ENCODE results near the gene GAB4.

Gene GAB4

DNA sequence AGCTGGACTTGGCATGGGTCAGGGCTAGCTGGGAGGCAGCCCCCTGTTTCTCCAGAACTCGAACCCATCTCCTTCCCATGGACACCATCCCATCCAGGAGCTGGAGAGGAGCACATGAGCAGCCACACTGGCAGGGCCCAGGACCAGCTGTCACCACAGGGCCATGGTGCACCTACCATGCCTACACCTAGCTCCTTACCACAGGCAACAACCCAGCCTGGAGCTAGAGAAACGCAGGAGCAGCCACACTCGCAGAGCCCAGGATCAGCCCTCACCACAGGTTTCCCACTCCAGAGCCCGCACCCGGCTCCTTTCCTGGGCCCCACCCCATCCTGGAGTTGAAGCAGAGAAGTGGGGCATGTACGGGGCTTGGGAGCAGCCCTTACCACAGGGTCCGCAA is 50.2 kb downstream of the GAB4 start:
- H3K36me3 ChIP-seq (replicated peaks): no peaks in the 10 kb centered on the region
- no peak for DNase-seq
- in situ Hi-C loops (cut with HindIII; ENCODE audit: low pct_ligation_motif_present, low sequenced_read_pairs): no loop called here
- H3K27ac ChIP-seq: no peak overlapping the region
- no peaks in the 10 kb centered on the region for H3K27me3 ChIP-seq (replicated peaks)
- no peak overlapping the region for H3K4me3 ChIP-seq (ENCODE audit: low read depth, low read length)
- TF ChIP-seq, protein P1, sequence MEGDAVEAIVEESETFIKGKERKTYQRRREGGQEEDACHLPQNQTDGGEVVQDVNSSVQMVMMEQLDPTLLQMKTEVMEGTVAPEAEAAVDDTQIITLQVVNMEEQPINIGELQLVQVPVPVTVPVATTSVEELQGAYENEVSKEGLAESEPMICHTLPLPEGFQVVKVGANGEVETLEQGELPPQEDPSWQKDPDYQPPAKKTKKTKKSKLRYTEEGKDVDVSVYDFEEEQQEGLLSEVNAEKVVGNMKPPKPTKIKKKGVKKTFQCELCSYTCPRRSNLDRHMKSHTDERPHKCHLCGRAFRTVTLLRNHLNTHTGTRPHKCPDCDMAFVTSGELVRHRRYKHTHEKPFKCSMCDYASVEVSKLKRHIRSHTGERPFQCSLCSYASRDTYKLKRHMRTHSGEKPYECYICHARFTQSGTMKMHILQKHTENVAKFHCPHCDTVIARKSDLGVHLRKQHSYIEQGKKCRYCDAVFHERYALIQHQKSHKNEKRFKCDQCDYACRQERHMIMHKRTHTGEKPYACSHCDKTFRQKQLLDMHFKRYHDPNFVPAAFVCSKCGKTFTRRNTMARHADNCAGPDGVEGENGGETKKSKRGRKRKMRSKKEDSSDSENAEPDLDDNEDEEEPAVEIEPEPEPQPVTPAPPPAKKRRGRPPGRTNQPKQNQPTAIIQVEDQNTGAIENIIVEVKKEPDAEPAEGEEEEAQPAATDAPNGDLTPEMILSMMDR (IDR thresholded peaks at IDR 0.05; ENCODE audit: low read depth, low read length, missing control alignments): no peak

DNA sequence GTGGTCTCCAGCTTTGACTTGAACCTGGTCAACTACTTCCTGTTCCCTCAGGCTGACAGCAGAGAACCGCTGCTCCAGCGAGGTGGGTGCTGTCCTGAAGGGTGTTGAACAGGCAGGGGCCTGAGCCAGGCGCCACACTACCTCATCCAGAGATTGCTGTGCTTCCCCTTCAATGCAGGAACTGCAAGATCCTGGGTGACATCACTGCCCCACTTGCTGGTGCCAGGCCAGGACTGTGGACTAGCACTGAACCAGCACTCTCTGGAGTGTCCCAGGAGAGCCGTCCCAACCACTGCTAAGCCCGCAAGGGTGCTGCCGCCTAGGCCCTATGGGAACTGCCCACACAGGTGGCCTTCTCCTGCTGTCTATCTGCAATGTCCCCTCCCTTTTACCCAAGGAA is 51.7 kb downstream of the GAB4 start:
- Histone ChIP-seq H3K27me3 (replicated peaks) (no peaks in the 10 kb centered on the region), H3K4me3 (ENCODE audit: low read depth, low read length) (no peak overlapping the region), H3K27ac (no peak overlapping the region), H3K36me3 (replicated peaks) (no peaks in the 10 kb centered on the region)
- no peak for DNase-seq
- in situ Hi-C loops (cut with HindIII; ENCODE audit: low pct_ligation_motif_present, low sequenced_read_pairs): no loop called here
- TF ChIP-seq, protein P1 (IDR thresholded peaks at IDR 0.05; ENCODE audit: low read depth, low read length, missing control alignments): no peak

- TF ChIP-seq, protein P1 (IDR thresholded peaks at IDR 0.05; ENCODE audit: low read depth, low read length, missing control alignments): no peak
- in situ Hi-C loops (cut with HindIII; ENCODE audit: low pct_ligation_motif_present, low sequenced_read_pairs): no loop called here
- no peak for DNase-seq
- H3K27me3 ChIP-seq (replicated peaks): no peaks in the 10 kb centered on the region
- H3K27ac ChIP-seq: no peak overlapping the region
- H3K4me3 ChIP-seq (ENCODE audit: low read depth, low read length): no peak overlapping the region
- no peaks in the 10 kb centered on the region for H3K36me3 ChIP-seq (replicated peaks)
Measured at GRCh38 chr22:16955678-16956210, 52.3 kb downstream of the GAB4 start.

GRCh38 chr22:16955081-16955480 is 52.9 kb downstream of the GAB4 start:
- Histone ChIP-seq H3K4me3 (ENCODE audit: low read depth, low read length) (no peak overlapping the region), H3K27ac (no peak overlapping the region), H3K36me3 (replicated peaks) (no peaks in the 10 kb centered on the region), H3K27me3 (replicated peaks) (no peaks in the 10 kb centered on the region)
- in situ Hi-C loops (cut with HindIII; ENCODE audit: low pct_ligation_motif_present, low sequenced_read_pairs): no loop called here
- TF ChIP-seq, protein P1 (IDR thresholded peaks at IDR 0.05; ENCODE audit: low read depth, low read length, missing control alignments): no peak
- DNase-seq: no peak

- in situ Hi-C loops (cut with HindIII; ENCODE audit: low pct_ligation_motif_present, low sequenced_read_pairs): no loop called here
- Histone ChIP-seq H3K36me3 (replicated peaks) (no peaks in the 10 kb centered on the region), H3K4me3 (ENCODE audit: low read depth, low read length) (no peak overlapping the region), H3K27me3 (replicated peaks) (no peaks in the 10 kb centered on the region), H3K27ac (no peak overlapping the region)
- TF ChIP-seq, protein P1 (IDR thresholded peaks at IDR 0.05; ENCODE audit: low read depth, low read length, missing control alignments): no peak
- no peak for DNase-seq
Measured at GRCh38 chr22:16954060-16954403, 54.0 kb downstream of the GAB4 start.

Data from brain microvascular endothelial cell (primary cell).